OCI-LY1 (cell line): ENCODE results near the gene TVP23A.

Source experiments
- CTCF ChIP-seq: fragments of 200-600 bp; sonication (generic), shearing (Covaris generic); IDR thresholded peaks from 2 replicates; pipeline ENCODE4 v1.5.1; 2017; ENCODE audit warnings: mild to moderate bottlenecking, antibody characterized with exemption, low read length, moderate library complexity, mixed read lengths
- EZH2 ChIP-seq: fragments of 200-600 bp; sonication (generic), shearing (Covaris generic); IDR thresholded peaks from 2 replicates; pipeline ENCODE4 v1.8.0; 2017; ENCODE audit warnings: borderline replicate concordance, mixed run types, mild to moderate bottlenecking, antibody characterized with exemption, low read length, moderate library complexity, mixed read lengths

DNA sequence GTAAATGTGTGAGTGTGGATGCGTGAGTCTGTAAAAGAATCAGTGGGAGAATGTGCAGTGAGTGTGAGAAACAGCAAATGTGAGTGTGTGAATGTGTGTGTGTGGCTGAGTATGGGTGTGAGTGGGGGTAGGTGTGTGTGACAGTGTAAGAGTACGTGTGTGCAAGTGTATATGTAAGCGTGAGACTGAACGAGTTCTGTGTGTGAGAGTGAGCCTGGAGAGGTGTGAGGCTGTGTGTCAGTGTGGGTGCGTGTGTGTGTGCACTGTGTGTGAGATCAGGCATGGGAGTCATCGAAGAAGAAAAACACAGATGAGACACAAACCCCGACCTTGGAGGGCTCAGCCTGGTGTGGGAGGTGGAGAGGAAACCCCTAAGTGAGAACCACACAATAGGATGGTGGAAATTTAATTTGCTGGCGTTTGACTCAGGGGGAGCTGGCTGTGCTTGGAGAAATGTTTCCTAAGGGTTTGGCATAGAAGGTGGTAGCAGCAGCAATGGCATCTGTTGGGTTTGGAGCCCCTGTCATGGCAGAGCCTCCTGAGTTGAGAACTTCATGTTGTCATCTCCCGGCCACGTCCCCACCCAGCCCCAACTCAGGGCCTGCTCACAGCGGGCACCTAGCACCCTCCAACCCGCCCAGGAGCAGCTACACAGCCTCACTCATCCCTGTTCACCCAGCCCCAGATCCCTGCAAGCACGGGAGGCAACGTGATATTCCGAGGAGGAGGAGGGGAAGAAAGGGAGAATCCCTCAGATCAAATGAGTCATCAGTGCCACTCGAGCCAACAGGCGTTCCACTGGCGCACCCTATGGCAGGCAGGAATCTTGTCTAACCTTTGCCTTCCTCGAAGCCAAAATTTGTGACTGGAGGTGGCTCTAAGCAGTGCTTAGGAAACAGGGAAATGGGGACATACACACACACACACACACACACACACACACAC, 89.2 kb downstream of the TVP23A start:
- TF ChIP-seq CTCF (no peak), EZH2 (no peak)
